Measurements from ENCODE around the gene KCNE4.
"Not testable (repeated sequence)": the region's sequence is repeated elsewhere in the genome, so short reads cannot be mapped to it uniquely, and the experiment has no call there.

The KCNE4 gene

GRCh38 chr2:223058952-223059716, 7.1 kb downstream of the KCNE4 start:
- DNase-seq, result no peak

GRCh38 chr2:223060201-223060825, 8.3 kb downstream of the KCNE4 start:
- no peak for DNase-seq

DNA sequence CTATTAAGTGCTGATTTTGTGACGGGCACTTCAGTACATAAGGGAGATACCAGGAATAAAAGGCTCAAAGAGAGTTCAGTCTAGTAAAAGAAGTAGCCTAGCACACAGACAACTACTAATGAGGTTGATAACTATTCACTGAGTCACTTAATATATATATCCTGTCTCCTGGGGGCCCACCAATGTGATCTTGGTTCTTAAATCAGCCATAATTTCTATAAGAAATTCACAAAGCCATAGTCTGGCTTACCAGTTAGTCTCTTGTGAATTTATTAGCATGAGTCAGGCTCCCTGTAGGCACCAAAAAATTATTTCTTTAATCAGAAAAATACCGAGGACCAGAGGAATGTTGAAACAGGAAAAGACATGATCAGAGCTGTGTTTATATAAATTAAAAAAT, 10.4 kb downstream of the KCNE4 start:
- DNase-seq, result no peak

DNA sequence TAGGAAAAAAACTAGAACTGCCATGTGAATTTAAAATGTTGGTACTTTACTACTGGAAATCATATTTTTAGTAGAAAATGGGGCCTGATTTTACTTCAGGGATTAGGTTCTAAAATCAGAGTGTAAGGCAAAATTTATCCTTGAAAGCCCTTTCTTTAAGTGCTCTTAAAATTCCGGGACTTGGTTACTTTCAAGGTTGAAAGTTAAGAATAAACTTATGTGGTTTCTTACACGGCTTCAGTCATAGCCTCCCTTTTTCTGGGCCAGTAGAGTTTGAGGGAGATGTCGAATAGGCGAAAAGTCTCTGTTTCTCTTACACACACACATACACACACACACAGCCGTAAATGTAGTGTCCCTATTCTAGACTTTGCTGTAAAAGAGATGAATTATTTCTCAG, 13.1 kb downstream of the KCNE4 start:
- DNase-seq, result no peak

- no peak for DNase-seq
Observed at GRCh38 chr2:223066721-223067120, 14.7 kb downstream of the KCNE4 start.

DNA sequence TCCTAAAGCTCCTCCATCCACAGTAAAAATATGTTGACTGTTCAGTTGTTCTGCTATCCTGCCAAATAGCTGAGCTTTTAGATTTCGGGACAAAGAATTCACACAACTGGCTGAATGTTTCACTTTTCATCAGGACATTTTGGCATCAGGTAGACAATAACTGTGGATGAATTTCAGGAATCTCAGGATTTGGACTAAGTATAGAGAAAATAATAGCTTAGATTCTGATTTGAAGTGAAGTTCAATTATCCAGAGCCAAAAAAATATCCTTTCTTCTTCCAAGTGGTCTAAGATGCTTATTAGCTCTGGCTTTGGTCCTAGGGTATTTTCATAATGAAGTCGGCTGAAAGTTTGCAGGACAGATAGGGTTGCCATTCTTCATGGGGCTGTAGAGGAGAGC, 16.1 kb downstream of the KCNE4 start:
- no peak for DNase-seq

GRCh38 chr2:223069465-223069864, 17.5 kb downstream of the KCNE4 start:
- DNase-seq, result no peak

- DNase-seq, result no peak
Observed at GRCh38 chr2:223069988-223070387, 18.0 kb downstream of the KCNE4 start.

GRCh38 chr2:223071139-223071538, 19.1 kb downstream of the KCNE4 start:
- no peak for DNase-seq

DNA sequence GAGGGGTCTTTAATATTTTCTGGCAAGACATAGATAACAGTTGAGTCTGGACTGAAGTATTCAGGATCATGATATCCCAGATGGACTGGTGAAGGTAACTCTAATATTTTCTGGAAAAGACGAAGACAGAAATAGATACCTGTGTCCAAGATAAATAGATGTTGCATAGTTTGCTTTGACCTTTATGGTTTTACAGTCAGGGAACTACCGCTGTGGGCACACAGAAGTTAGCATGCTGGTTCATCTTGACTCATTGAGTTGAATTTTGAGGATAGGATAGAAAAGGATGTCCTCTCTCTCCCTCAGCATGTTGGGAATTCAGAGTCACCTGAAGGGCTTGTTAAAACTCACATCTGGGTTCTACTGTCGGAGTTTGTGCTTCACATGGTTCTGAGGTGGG, 20.8 kb downstream of the KCNE4 start:
- no peak for DNase-seq

DNA sequence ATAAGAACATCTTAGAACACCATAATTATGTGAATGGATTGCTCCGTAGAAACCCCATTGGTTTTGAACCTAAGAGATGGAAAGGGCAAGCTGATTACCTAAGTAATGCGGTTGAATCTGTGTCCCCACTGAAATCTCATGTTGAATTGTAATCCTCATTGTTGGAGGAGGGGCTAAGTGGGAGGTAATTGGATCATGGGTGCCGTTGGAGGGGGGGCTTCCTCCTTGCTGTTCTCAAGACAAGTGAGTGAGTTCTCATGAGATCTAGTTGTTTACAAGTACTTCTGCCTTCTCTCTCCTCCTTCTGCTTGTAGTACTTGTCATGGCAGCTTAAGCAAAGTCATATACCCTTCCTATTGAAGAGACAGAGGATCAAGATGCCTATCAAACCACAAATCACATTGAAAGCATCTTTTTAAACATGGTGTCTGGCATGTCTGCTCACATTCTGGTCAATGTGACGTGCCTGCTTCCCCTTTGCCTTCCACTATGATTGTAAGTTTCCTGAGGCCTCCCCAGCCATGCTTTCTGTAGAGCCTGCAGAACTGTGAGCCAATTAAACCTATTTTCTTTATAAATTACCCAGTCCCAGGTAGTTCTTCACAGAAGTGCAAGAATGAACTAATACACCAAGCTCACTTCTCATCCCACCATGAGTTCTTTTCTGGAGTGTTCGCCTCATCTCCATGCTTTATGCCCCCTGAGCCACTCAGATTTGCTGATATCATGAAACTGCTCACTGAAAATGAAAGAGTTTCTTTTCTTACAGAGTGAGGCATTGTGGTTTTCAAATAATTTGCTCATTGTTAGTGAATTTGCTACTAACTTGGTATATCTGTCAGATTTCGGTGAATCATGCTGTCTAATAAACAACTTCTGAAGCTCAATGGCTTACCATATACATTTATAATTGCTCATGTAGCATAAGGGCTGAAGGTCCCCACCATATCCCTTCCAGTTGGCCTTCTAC, 23.6 kb downstream of the KCNE4 start:
- DNase-seq, result no peak

GRCh38 chr2:223076573-223076972, 24.6 kb downstream of the KCNE4 start:
- DNase-seq, result no peak

DNA sequence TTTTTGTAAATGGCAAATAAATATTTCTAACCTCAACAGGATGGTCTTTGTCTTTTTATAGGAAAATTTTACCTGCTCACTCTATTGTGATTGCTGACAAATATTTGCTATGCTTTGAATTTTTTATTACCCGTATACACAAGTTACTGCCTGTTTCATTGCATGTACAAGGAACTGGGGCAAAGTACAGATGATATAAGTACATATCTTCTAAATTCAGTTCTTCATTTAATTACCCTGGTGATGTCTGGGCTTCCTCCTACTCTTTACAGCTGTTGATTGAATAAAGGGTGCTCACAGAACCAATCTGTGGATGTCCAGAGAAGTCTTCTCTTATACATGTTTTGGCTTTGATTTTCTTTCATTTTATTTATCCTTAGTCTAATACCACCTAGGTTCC, 26.5 kb downstream of the KCNE4 start:
- DNase-seq, result no peak

- no peak for DNase-seq
Observed at GRCh38 chr2:223079378-223079777, 27.4 kb downstream of the KCNE4 start.

DNA sequence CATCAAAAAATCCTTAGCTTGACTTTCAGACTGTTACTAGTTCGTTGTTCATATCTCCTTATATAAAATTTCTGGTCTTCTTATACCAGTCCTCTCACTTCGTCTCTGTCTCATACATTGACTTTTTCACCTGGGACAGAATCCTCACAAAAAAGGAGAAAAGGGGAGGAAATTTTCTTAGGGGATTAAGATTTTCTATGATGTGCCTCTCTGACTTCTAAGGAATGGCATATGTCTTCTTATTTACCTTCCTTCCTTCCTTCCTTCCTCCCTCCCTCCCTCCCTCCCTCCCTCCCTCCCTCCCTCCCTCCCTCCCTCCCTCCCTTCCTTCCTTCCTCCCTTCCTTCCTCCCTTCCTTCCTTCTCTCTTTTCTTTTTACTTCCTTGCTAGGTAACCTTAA, 27.9 kb downstream of the KCNE4 start:
- DNase-seq, result no peak

- not testable (repeated sequence) for DNase-seq
Observed at GRCh38 chr2:223080790-223081360, 28.9 kb downstream of the KCNE4 start.

GRCh38 chr2:223081789-223082188, 29.8 kb downstream of the KCNE4 start:
- no peak for DNase-seq

- DNase-seq, result no peak
Observed at GRCh38 chr2:223082706-223083105, 30.7 kb downstream of the KCNE4 start.

DNA sequence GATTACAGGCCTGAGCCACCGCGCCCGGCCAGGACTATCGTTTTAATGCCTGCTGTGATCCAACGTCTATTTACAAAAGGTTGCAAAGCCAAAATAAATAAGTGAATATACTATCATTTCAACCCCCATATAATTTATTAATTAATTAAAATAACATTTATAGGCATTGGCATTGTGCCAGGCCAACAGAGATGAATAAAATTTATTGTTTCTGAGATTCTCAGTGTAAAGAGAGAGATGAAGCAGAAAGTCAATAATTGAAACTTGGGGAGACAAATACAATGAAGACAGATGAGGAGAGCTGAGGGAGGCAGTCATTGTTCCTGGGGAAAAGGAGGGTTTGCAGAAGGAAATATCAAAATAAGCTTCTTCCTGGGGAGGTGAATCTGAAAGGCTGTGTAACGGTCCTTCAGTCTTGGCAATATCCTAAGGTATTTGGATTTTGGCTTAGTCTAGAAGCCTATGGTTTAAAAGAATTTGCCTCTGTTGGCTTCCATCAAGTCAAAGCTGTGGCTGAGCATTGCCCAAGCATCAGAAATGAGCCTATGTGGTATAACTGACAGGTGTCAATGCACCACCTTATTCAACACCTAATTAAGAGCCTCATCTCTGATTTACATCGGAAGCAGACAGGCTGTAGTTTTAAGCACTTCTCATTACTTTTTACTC, 31.5 kb downstream of the KCNE4 start:
- no peak for DNase-seq

DNA sequence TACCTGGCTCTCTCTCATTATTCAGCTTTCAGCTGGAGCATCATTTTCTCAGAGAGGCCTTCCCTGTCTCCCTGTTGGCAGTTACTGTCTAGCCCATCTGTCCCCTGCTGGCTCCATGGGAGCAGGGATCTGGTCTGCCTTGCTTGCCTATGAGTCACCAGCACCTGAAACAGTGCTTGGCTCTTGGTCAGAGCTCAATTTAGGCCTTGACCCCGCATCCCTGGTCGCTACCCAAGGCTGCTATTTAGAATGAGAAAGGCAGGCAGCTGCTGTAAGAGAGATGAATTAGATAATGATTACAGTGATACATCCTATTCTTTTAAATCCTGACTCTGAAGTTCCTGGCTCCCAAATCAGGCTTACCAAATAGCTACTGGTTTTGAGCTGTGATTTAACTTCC, 32.9 kb downstream of the KCNE4 start:
- no peak for DNase-seq

DNA sequence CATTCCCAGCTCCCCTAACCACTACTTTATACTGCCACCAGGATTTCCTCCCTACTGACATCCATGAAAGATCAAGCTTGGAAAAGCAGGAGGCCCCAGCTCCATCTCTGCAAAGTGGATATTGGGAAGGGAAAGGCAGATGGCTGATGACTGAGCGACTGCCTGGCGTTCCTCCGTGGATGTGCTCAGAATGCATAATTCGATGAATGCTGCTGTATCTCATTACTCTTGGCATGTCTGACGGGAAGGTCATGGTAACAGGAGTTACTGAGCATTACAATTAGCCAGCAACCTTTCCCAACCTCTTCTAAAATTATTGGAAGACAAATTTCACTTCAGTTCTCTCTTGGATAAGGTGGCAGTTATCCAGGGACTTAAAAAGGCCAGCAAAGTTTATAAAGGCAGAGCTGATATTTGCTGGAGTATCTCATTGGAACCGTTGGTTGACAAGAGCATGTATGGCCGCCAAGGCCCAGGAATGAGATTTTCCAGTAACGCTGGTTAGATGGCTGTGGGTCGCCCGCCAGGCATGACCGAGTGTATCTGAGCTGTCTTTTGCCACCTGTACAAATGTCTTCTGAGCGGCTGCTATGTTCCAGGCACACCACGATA, 34.5 kb downstream of the KCNE4 start:
- DNase-seq, result no peak

DNA sequence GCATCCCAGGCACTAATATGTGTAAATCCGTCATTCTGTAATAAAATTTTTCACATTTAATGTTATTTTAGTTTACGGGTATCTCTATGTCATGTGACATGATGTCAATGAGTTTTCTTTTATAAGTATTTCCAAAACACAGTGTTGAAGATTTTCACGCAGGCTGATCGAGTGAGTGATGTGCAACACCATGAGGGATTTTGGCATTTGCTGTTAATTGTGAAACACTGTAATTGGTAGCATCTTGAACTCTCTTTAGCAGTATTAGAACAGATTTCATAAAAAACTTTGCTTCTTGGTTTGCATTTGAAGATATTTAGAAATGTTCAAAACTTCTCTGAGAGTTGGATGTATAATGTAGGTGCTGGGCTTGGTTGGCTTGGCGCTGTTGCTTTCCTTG, 35.5 kb downstream of the KCNE4 start:
- no peak for DNase-seq
